GM10248 (cell line): Measurements from ENCODE around the gene GFOD2.

Experiments used
- CTCF ChIA-PET: fragments of 300-600 bp; sonication (Branson Sonifier 250); formaldehyde crosslinking; extraction: SDS; loops from one replicate; lab custom pipeline; 2021; ENCODE audit warnings: antibody characterized with exemption; lab: Yijun Ruan, JAX
- POLR2A ChIA-PET: fragments of 350-650 bp; sonication (Branson Sonifier 250); formaldehyde crosslinking; extraction: SDS; loops from one replicate; lab custom pipeline; 2020; ENCODE audit warnings: antibody characterized with exemption; lab: Yijun Ruan, JAX
- DNase-seq: peaks from one replicate; pipeline ENCODE4 v3.0.0; 2012; ENCODE audit errors: extremely low spot score
- CTCF ChIP-seq: IDR thresholded peaks from 2 replicates; pipeline ENCODE4 v1.5.1; 2012; ENCODE audit warnings: mild to moderate bottlenecking, low read depth; ENCODE audit errors: extremely low read depth, missing control alignments, control extremely low read depth

Gene GFOD2

GRCh38 chr16:67685388-67686112 is 33.6 kb downstream of the GFOD2 start:
- DNase-seq: peak; percentile 37
- POLR2A ChIA-PET: no interaction called here
- CTCF ChIA-PET: interaction anchor here (0.9 to 7.0 kb wide), 5 partner anchors 9 to 250 kb away, joined by 3 to 72 read pairs (median 3); no protein-coding TSS in a partner anchor
- TF ChIP-seq CTCF: no peak

- CTCF ChIA-PET: interaction anchor here (1.0 to 7.0 kb wide), 3 partner anchors 13 to 163 kb away, joined by 3 to 72 read pairs (median 5); no protein-coding TSS in a partner anchor
- POLR2A ChIA-PET: no interaction called here
- no peak for DNase-seq
- no peak for TF ChIP-seq CTCF
These were observed 35.3 kb downstream of the GFOD2 start for GRCh38 chr16:67683767-67684166.

- DNase-seq: no peak
These were observed 38.9 kb downstream of the GFOD2 start for GRCh38 chr16:67679935-67680897.

GRCh38 chr16:67678354-67679023 is 40.6 kb downstream of the GFOD2 start:
- TF ChIP-seq CTCF: no peak
- CTCF ChIA-PET: interaction anchor here (1.0 to 1.6 kb wide), 4 partner anchors 9 to 157 kb away, joined by 3 to 6 read pairs (median 4); no protein-coding TSS in a partner anchor
- no peak for DNase-seq
- POLR2A ChIA-PET: interaction anchor here (0.7 kb wide), 1 partner anchor 94 kb away, joined by 6 read pairs; no protein-coding TSS in a partner anchor

More at GRCh38 chr16:67679935-67680897, 38.9 kb downstream of the GFOD2 start:
- ChIA-PET CTCF (interaction anchor here (1.0 to 7.0 kb wide), 4 partner anchors 10 to 249 kb away, joined by 3 to 72 read pairs (median 4); no protein-coding TSS in a partner anchor), POLR2A (no interaction called here)
- TF ChIP-seq CTCF: no peak

GRCh38 chr16:67677712-67678111 is 41.4 kb downstream of the GFOD2 start:
- POLR2A ChIA-PET: interaction anchor here (0.7 kb wide), 1 partner anchor 95 kb away, joined by 6 read pairs; no protein-coding TSS in a partner anchor
- CTCF ChIA-PET: interaction anchor here (1.0 to 1.6 kb wide), 4 partner anchors 8 to 250 kb away, joined by 3 to 6 read pairs (median 4); no protein-coding TSS in a partner anchor
- no peak for TF ChIP-seq CTCF
- DNase-seq: no peak
